Measurements from ENCODE around the gene TBCK. TPM values are rescaled to one million over a fixed set of nuclear protein-coding genes. Genes with fewer than 3 reads are reported as not detected.
A peak's percentile ranks its signal among the peaks of the same experiment; 100 is the strongest.

The TBCK gene
- total RNA-seq: 10 to 100 TPM; 32.9 to 46.3 TPM

DNA sequence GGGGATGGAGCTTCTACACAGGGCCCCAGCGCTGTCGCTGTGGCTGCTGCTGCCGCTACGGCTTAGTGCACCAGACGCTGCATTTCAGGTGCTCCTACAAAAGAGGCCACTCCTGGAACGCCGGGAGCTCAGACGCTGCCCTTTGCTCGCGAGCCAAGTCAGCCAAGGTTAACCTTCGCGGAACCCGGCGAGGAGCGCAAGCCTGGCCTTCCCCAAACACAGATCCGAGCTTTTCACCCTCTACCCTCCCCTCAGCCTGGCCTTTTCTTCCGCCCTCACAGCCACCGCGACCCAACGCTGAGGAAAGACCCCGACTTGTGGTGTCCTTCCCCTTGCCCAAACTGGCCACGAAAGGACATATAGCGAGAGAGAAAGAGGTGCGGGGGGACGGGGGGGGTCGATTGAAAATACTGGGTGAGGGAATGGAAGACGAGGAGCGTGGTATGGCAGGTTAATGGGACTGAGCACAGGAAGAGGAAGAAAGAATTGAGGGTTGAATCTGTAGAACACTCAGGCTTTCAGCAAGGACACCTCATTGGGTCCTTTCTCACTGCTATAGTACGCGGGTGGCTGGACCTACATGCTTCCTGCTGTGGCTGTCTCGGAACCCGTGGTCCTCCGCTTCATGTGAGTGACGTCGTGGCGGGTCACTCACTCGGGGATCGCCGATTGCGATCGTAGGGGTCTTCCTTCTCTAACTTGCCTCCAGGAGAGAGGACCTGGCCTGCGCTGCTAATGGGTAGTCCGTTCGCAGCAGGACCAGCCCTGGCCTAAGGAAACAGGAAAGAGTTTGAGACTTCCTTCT is at the start of gene TBCK, which contains the start of gene AIMP1:
TBCK (minus strand) TSS at position 242 of the 805 bp plus-strand sequence. CDS start 7,249 bp downstream, outside the sequence.
AIMP1 (plus strand) TSS at position 583 of the 805 bp plus-strand sequence. CDS start 8,460 bp downstream, outside the sequence.
- Histone ChIP-seq H3K27ac (peak within 1 kb of the TSS; percentile 95 to 96), H3K9me3 (no peaks in the 10 kb centered on the region), H3K4me3 (peak within 1 kb of the TSS; percentile 95), H3K27me3 (replicated peaks; ENCODE audit: insufficient read depth) (no peaks in the 10 kb centered on the region), H3K4me1 (ENCODE audit: control insufficient read depth in 1 of 2, low read depth in 2 of 2) (peaks cover 34 to 66% of the 10 kb centered on the region in 2 donors), H3K36me3 (no peaks in the 10 kb centered on the region)
- DNase-seq (ENCODE audit: low spot score) (peak; percentile 77), ATAC-seq (ENCODE audit: insufficient number of reproducible peaks, low FRiP score, low read depth) (peak; percentile 95)
- TF ChIP-seq CTCF (IDR thresholded peaks at IDR 0.05): no peak

DNA sequence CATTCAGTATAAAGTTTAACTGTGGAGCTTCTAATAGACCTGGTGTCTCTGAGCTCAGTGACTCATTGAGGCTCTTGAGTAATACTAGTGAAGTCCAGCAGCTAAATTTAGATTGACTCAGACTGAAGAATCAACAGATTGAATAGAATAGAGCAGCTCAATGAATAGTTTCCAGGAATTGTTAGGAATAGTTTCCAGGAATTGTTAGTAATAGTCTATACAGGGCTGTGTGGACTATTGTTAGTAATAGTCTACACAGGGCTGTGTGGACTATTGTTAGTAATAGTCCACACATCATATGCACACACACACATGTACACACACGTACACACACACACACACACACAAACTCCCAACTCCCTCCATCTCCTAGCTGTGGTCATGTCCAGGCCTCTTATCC is 49.6 kb upstream of the TBCK start:
- Histone ChIP-seq H3K4me1 (ENCODE audit: control insufficient read depth in 1 of 2, low read depth in 2 of 2) (peaks cover 8 to 26% of the 10 kb centered on the region in 2 donors), H3K9me3 (no peaks in the 10 kb centered on the region), H3K36me3 (no peaks in the 10 kb centered on the region), H3K27ac (peak overlapping the region; percentile 56 to 63), H3K4me3 (no peak overlapping the region), H3K27me3 (replicated peaks; ENCODE audit: insufficient read depth) (no peaks in the 10 kb centered on the region)
- ATAC-seq (ENCODE audit: insufficient number of reproducible peaks, low FRiP score, low read depth) (peak; percentile 95), DNase-seq (ENCODE audit: low spot score) (no peak)
- TF ChIP-seq CTCF (IDR thresholded peaks at IDR 0.05): no peak

DNA sequence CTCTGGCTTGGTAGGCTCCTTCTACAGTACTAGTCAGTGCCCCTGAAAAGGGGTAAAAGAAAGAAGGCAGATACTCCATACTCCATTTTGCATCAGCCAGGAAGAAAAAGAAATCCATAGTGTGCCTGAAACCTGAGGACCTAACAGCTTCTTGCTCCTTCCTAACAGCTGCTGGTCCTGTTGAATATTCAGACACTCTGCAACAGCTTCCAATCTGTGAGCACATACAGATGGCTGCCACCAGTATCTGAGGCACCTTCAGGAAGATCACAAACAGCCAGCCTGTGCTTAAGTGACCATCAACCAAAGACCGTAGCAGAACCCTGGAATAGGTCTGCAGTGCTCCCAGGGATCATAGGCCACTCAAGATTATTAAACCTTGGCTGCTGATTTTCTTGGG is 48.3 kb upstream of the TBCK start:
- Histone ChIP-seq H3K27me3 (replicated peaks; ENCODE audit: insufficient read depth) (no peaks in the 10 kb centered on the region), H3K9me3 (no peaks in the 10 kb centered on the region), H3K4me1 (ENCODE audit: control insufficient read depth in 1 of 2, low read depth in 2 of 2) (peaks cover 8 to 20% of the 10 kb centered on the region in 2 donors), H3K36me3 (no peaks in the 10 kb centered on the region), H3K27ac (peak overlapping the region in 1 of 2 donors; percentile 10), H3K4me3 (no peak overlapping the region)
- no peak for ATAC-seq (ENCODE audit: insufficient number of reproducible peaks, low FRiP score, low read depth)
- no peak for DNase-seq (ENCODE audit: low spot score)
- no peak for TF ChIP-seq CTCF (IDR thresholded peaks at IDR 0.05)

- H3K27me3 ChIP-seq (replicated peaks; ENCODE audit: insufficient read depth): no peaks in the 10 kb centered on the region
- H3K27ac ChIP-seq: no peak overlapping the region
- H3K9me3 ChIP-seq: no peaks in the 10 kb centered on the region
- peaks cover 8 to 18% of the 10 kb centered on the region in 2 donors for H3K4me1 ChIP-seq (ENCODE audit: control insufficient read depth in 1 of 2, low read depth in 2 of 2)
- no peak for TF ChIP-seq CTCF (IDR thresholded peaks at IDR 0.05)
- H3K4me3 ChIP-seq: no peak overlapping the region
- ATAC-seq (ENCODE audit: insufficient number of reproducible peaks, low FRiP score, low read depth): no peak
- H3K36me3 ChIP-seq: no peaks in the 10 kb centered on the region
- DNase-seq (ENCODE audit: low spot score): no peak
Observed at GRCh38 chr4:106362086-106362825, 46.2 kb upstream of the TBCK start.

GRCh38 chr4:106358899-106359298 is 42.9 kb upstream of the TBCK start:
- DNase-seq (ENCODE audit: low spot score) (no peak), ATAC-seq (ENCODE audit: insufficient number of reproducible peaks, low FRiP score, low read depth) (no peak)
- no peak overlapping the region for H3K27ac ChIP-seq
- H3K27me3 ChIP-seq (replicated peaks; ENCODE audit: insufficient read depth): no peaks in the 10 kb centered on the region
- no peak overlapping the region for H3K4me3 ChIP-seq
- H3K36me3 ChIP-seq: no peaks in the 10 kb centered on the region
- no peaks in the 10 kb centered on the region for H3K9me3 ChIP-seq
- H3K4me1 ChIP-seq (ENCODE audit: control insufficient read depth in 1 of 2, low read depth in 2 of 2): peaks cover 7 to 14% of the 10 kb centered on the region in 2 donors
- no peak for TF ChIP-seq CTCF (IDR thresholded peaks at IDR 0.05)
